SK-N-SH (cell line): ENCODE measurements around the gene SDK1. TPM values are rescaled to one million over a fixed set of nuclear protein-coding genes. Genes with fewer than 3 reads are reported as not detected.
A peak's percentile ranks its signal among the peaks of the same experiment; 100 is the strongest.

Experiments
- CTCF ChIA-PET: fragments of 300-600, 350-600 bp; formaldehyde crosslinking; extraction: SDS; loops from one replicate; lab custom pipeline; 2021; lab: Yijun Ruan, JAX
- POLR2A ChIA-PET: fragments of 350-600 bp; sonication (Branson Sonifier 250); formaldehyde crosslinking; extraction: SDS; loops from one replicate; lab custom pipeline; 2020; ENCODE audit warnings: antibody characterized with exemption, inconsistent platforms; lab: Yijun Ruan, JAX
- DNase-seq: peaks from one replicate; pipeline ENCODE4 v3.0.0; 2012
- H2AFZ ChIP-seq: fragments of 200-600 bp; sonication (generic); 2 replicates; pipeline ENCODE4 v1.8.1; 2016; ENCODE audit warnings: antibody characterized with exemption, mild to moderate bottlenecking, low read depth
- H3F3A ChIP-seq: fragments of 200-600 bp; sonication (generic); replicated peaks from 2 replicates; pipeline ENCODE3; 2016; ENCODE audit warnings: antibody characterized with exemption, mild to moderate bottlenecking; ENCODE audit not compliant: insufficient read depth
- H3K27ac ChIP-seq, 2 experiments: fragments of 200-500 bp in 1 of 2; fragments of 200-600 bp in 1 of 2; sonication (Bioruptor generic) in 1 of 2; sonication (generic), shearing (Covaris generic) in 1 of 2; 2 replicates each; pipeline versions ENCODE4 v1.5.1 to v1.6.1; 2014 to 2016; ENCODE audit warnings: low read depth in 2 of 2, inconsistent platforms in 1 of 2, low read length in 1 of 2, mild to moderate bottlenecking in 1 of 2, mixed read lengths in 1 of 2
- H3K27me3 ChIP-seq: fragments of 200-600 bp; sonication (generic), shearing (Covaris generic); 2 replicates; pipeline ENCODE4 v1.6.1; 2016; ENCODE audit warnings: mixed run types; ENCODE audit not compliant: insufficient read depth
- H3K36me3 ChIP-seq, 2 experiments: fragments of 200-500 bp in 1 of 2; fragments of 200-600 bp in 1 of 2; sonication (Bioruptor generic) in 1 of 2; sonication (generic) in 1 of 2; replicated peaks in 1 of 2; 2 replicates each; pipeline versions ENCODE3 to v1.5.1; 2014 to 2016; ENCODE audit warnings: low read length in 1 of 2, mild to moderate bottlenecking in 1 of 2; ENCODE audit not compliant: insufficient read depth in 2 of 2, control insufficient read depth in 1 of 2
- H3K4me1 ChIP-seq, 2 experiments: fragments of 200-500 bp in 1 of 2; fragments of 200-600 bp in 1 of 2; sonication (Bioruptor generic) in 1 of 2; sonication (generic), shearing (Covaris generic) in 1 of 2; 2 replicates each; pipeline versions ENCODE4 v1.5.1 to v1.6.1; 2014 to 2016; ENCODE audit warnings: low read depth in 1 of 2, low read length in 1 of 2, mixed run types in 1 of 2; ENCODE audit not compliant: insufficient read depth in 2 of 2, control insufficient read depth in 1 of 2
- H3K4me2 ChIP-seq: fragments of 200-600 bp; sonication (generic), shearing (Covaris generic); 2 replicates; pipeline ENCODE4 v1.6.1; 2017; ENCODE audit warnings: mixed run types
- H3K4me3 ChIP-seq, 2 experiments: fragments of 200-500 bp in 1 of 2; fragments of 200-600 bp in 1 of 2; sonication (Bioruptor generic) in 1 of 2; sonication (generic), shearing (Covaris generic) in 1 of 2; 2 replicates each; pipeline versions ENCODE4 v1.5.1 to v1.8.1; 2014 to 2016; ENCODE audit warnings: low read depth in 2 of 2, inconsistent platforms in 1 of 2, low read length in 1 of 2, mild to moderate bottlenecking in 1 of 2, mixed read lengths in 1 of 2, moderate library complexity in 1 of 2
- H3K79me2 ChIP-seq: fragments of 200-600 bp; sonication (generic); 2 replicates; pipeline ENCODE4 v1.8.1; 2017; ENCODE audit warnings: mild to moderate bottlenecking; ENCODE audit not compliant: insufficient read depth
- H3K9ac ChIP-seq: fragments of 200-600 bp; sonication (generic); 2 replicates; pipeline ENCODE4 v1.6.1; 2017; ENCODE audit warnings: mixed run types
- H3K9me2 ChIP-seq: fragments of 200-600 bp; sonication (generic); 2 replicates; pipeline ENCODE4 v1.6.1; 2017; ENCODE audit warnings: mixed run types
- H3K9me3 ChIP-seq: fragments of 200-600 bp; sonication (generic); 2 replicates; pipeline ENCODE4 v1.6.1; 2017; ENCODE audit warnings: mixed run types, mild to moderate bottlenecking, moderate library complexity
- H4K20me1 ChIP-seq: fragments of 200-600 bp; sonication (generic); 2 replicates; pipeline ENCODE4 v1.6.1; 2017; ENCODE audit warnings: mild to moderate bottlenecking, mixed run types; ENCODE audit not compliant: insufficient read depth
- CHD2 ChIP-seq: fragments of 150-350 bp; IDR thresholded peaks from 2 replicates; pipeline ENCODE4 v1.6.1; 2018; ENCODE audit warnings: low read length; ENCODE audit not compliant: partially characterized antibody
- FOXM1 ChIP-seq: IDR thresholded peaks from 2 replicates; pipeline ENCODE4 v1.4.0; 2012; ENCODE audit warnings: low read depth, mild to moderate bottlenecking
- GATA2 ChIP-seq: sonication (generic); formaldehyde crosslinking; IDR thresholded peaks from 2 replicates; pipeline ENCODE4 v1.5.0; 2020; ENCODE audit warnings: mild to moderate bottlenecking, missing genetic modification reagents
- MXI1 ChIP-seq: IDR thresholded peaks from 2 replicates; pipeline ENCODE4 v1.6.1; 2012; ENCODE audit warnings: mild to moderate bottlenecking, low read depth, low read length, improper control_type of control experiment
- NFIC ChIP-seq: IDR thresholded peaks from 2 replicates; pipeline ENCODE4 v1.4.0; 2012; ENCODE audit warnings: borderline replicate concordance
- RFX5 ChIP-seq: IDR thresholded peaks from 2 replicates; pipeline ENCODE4 v1.6.1; 2012; ENCODE audit warnings: mild to moderate bottlenecking, improper control_type of control experiment, low read length
- RXRA ChIP-seq: IDR thresholded peaks from 2 replicates; pipeline ENCODE4 v1.4.0; 2012; ENCODE audit warnings: low read depth, mild to moderate bottlenecking, borderline replicate concordance
- TEAD4 ChIP-seq: IDR thresholded peaks from 2 replicates; pipeline ENCODE4 v1.4.0; 2012; ENCODE audit warnings: mild to moderate bottlenecking, borderline replicate concordance; ENCODE audit not compliant: insufficient read depth
- whole genome bisulfite sequencing: methylation state at CpG from one replicate; pipeline ENCODE4 v1.1.6; 2017; ENCODE audit warnings: low lambda C conversion rate; 5-methylcytosine and 5-hydroxymethylcytosine counted together
- polyA plus RNA-seq, 3 experiments: library from polyadenylated mRNA; depleted of rRNA; stranded (reverse); fragments of >200 nt; gene quantifications; 2 replicates each; pipeline ENCODE4 v1.2.3, GENCODE V29; 2012
- TF ChIP-seq, protein P1 (sequence below): IDR thresholded peaks from 2 replicates; pipeline ENCODE4 v1.4.0; 2012; ENCODE audit warnings: low read depth, borderline replicate concordance

The SDK1 gene
- polyA plus RNA-seq, 1 of the 3 experiments (the other 2 are of a cell fraction), result 1.2 TPM

DNA sequence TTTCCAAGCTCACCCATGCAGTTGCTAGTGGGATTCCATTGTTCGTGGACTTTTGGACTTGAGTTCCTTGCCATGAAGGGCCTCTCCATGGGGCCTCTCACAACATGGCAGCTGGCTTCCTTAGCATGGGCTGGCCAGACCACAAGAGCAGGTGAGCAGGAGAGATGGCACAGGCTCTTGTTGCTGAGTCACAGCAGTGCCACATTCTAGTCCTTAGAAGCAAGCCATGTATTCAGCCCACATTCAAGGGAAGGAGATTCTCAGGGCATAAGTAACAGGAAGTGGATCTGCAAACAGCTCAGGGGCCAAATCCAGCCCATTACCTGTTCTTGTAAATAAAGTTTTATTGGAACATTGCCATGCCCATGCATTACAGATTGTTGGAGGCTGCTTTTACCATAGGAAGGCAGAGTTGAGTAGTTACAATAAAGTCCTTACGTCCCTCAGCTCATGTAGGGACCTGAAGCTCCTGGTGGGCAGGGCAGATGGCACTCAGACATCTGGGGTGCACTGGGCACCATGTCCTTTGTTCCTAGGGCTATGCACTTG, 899.6 kb downstream of the SDK1 start:
- H3K9ac ChIP-seq, result no peak overlapping the region
- H3F3A ChIP-seq, result no peaks in the 10 kb centered on the region
- H3K27me3 ChIP-seq, result no peaks in the 10 kb centered on the region
- H3K4me1 ChIP-seq, result peaks cover 0 to 21% of the 10 kb centered on the region in 2 experiments; a peak in 1 of 4 replicates
- CTCF ChIA-PET, result interaction anchor here (1.0 kb wide), 1 partner anchor 31 kb away, joined by 3 read pairs; no protein-coding TSS in a partner anchor
- H3K4me3 ChIP-seq, result no peak overlapping the region
- 41% methylated on average over 2 of the region's 2 CpGs for WGBS
- POLR2A ChIA-PET, result no interaction called here
- no peak overlapping the region for H2AFZ ChIP-seq
- H3K9me3 ChIP-seq, result no peaks in the 10 kb centered on the region
- no peak for DNase-seq
- H3K79me2 ChIP-seq, result no peaks in the 10 kb centered on the region
- no peak for TF ChIP-seq CHD2
- TF ChIP-seq, protein P1, sequence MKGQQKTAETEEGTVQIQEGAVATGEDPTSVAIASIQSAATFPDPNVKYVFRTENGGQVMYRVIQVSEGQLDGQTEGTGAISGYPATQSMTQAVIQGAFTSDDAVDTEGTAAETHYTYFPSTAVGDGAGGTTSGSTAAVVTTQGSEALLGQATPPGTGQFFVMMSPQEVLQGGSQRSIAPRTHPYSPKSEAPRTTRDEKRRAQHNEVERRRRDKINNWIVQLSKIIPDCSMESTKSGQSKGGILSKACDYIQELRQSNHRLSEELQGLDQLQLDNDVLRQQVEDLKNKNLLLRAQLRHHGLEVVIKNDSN, result no peak
- TF ChIP-seq NFIC, result no peak
- TF ChIP-seq, all 33 proteins: peak for 0
- Histone ChIP-seq H3K4me2 (no peak overlapping the region), H3K9me2 (no peaks in the 10 kb centered on the region), H3K27ac (no peak overlapping the region), H3K36me3 (no peaks in the 10 kb centered on the region), H4K20me1 (no peaks in the 10 kb centered on the region)

DNA sequence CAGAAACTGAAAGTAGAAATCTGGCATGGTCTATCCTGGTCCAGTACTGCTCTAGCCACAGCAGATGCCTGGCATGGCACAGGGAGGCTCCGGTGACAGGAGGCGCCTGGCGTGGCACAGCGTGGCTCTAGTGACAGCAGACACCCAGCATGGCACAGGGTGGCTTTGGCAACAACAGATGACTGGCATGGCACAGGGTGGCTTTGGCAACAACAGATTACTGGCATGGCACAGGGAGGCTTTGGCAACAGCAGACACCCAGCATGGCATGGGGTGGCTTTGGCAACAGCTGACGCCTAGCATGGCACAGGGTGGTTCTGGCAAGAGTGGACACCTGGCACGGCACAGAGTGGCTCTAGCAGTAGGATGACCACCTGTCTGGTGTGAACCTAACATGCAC, 900.5 kb downstream of the SDK1 start:
- no peak overlapping the region for H3K4me3 ChIP-seq
- no peaks in the 10 kb centered on the region for H3F3A ChIP-seq
- H3K9me3 ChIP-seq, result no peaks in the 10 kb centered on the region
- no peaks in the 10 kb centered on the region for H3K79me2 ChIP-seq
- no peak overlapping the region for H2AFZ ChIP-seq
- ChIA-PET CTCF (no interaction called here), POLR2A (no interaction called here)
- H3K36me3 ChIP-seq, result no peaks in the 10 kb centered on the region
- no peak overlapping the region for H3K4me2 ChIP-seq
- no peak overlapping the region for H3K9ac ChIP-seq
- no peaks in the 10 kb centered on the region for H4K20me1 ChIP-seq
- peak overlapping the region in 1 of 2 experiments; percentile 45; a peak in 1 of 4 replicates for H3K27ac ChIP-seq
- WGBS, result 28% methylated on average over 2 of the region's 6 CpGs
- H3K27me3 ChIP-seq, result no peaks in the 10 kb centered on the region
- no peak for DNase-seq
- H3K4me1 ChIP-seq, result peaks cover 0 to 20% of the 10 kb centered on the region in 2 experiments; a peak in 1 of 4 replicates
- no peaks in the 10 kb centered on the region for H3K9me2 ChIP-seq
- TF ChIP-seq MXI1, result no peak
- TF ChIP-seq, protein P1, result no peak
- TF ChIP-seq TEAD4, result no peak
- TF ChIP-seq GATA2 (CRISPR knock-in tag), result no peak
- TF ChIP-seq FOXM1, result no peak
- no peak for TF ChIP-seq RFX5
- no peak for TF ChIP-seq RXRA
- TF ChIP-seq, all 33 proteins: peak for 0
